OCI-LY3 (cell line): ENCODE results near the gene NUDT4.

Experiments used
- H2AFZ ChIP-seq: fragments of 200-600, 300-600 bp; shearing (Covaris generic); 2 replicates; pipeline ENCODE4 v1.6.0; 2014; ENCODE audit warnings: antibody characterized with exemption, low read depth, low read length
- H3K27ac ChIP-seq: fragments of 200-600, 300-600 bp; sonication (generic); 2 replicates; pipeline ENCODE4 v1.5.1; 2014; ENCODE audit warnings: mild to moderate bottlenecking, low read length, moderate library complexity, mixed read lengths
- H3K27me3 ChIP-seq: fragments of 200-600, 300-600 bp; sonication (generic); 2 replicates; pipeline ENCODE4 v1.6.1; 2014; ENCODE audit warnings: low read depth, low read length, mixed read lengths
- H3K36me3 ChIP-seq: fragments of 200-600, 300-600 bp; sonication (generic); replicated peaks from 2 replicates; pipeline ENCODE3; 2014; ENCODE audit warnings: low read depth, low read length, mixed read lengths
- H3K4me1 ChIP-seq: fragments of 300-600, 200-600 bp; sonication (generic); 2 replicates; pipeline ENCODE4 v1.6.1; 2014; ENCODE audit warnings: low read length, mixed read lengths
- H3K4me2 ChIP-seq: fragments of 200-600, 300-600 bp; sonication (generic); 2 replicates; pipeline ENCODE4 v1.6.1; 2014; ENCODE audit warnings: low read length, mixed read lengths
- H3K4me3 ChIP-seq: fragments of 300-600, 200-600 bp; sonication (generic); 2 replicates; pipeline ENCODE4 v1.5.1; 2014; ENCODE audit warnings: antibody characterized with exemption, mild to moderate bottlenecking, low read length, moderate library complexity
- H3K79me2 ChIP-seq: fragments of 300-600, 200-600 bp; shearing (Covaris generic); 2 replicates; pipeline ENCODE4 v1.6.1; 2014; ENCODE audit warnings: mild to moderate bottlenecking, low read length, mixed read lengths
- H3K9ac ChIP-seq: fragments of 300-600, 200-600 bp; shearing (Covaris generic); 2 replicates; pipeline ENCODE4 v1.6.0; 2014; ENCODE audit warnings: mild to moderate bottlenecking, low read length, moderate library complexity
- H3K9me3 ChIP-seq: fragments of 200-600, 300-600 bp; shearing (Covaris generic); 2 replicates; pipeline ENCODE4 v1.6.1; 2014; ENCODE audit warnings: low read length, mixed read lengths; ENCODE audit not compliant: insufficient read depth
- H4K20me1 ChIP-seq: fragments of 200-600, 300-600 bp; sonication (generic); 2 replicates; pipeline ENCODE4 v1.6.1; 2016; ENCODE audit warnings: low read length, mixed read lengths; ENCODE audit not compliant: insufficient read depth
- CTCF ChIP-seq: fragments of 200-600, 300-600 bp; sonication (generic); IDR thresholded peaks from 2 replicates; pipeline ENCODE4 v1.5.1; 2014; ENCODE audit warnings: antibody characterized with exemption, low read length, low read depth
- EZH2phosphoT487 ChIP-seq: fragments of 200-600 bp; shearing (Covaris generic); IDR thresholded peaks from 2 replicates; pipeline ENCODE4 v1.6.1; 2018; ENCODE audit warnings: antibody characterized with exemption, mixed run types, low read depth

NUDT4 gene

GRCh38 chr12:93377252-93378195 lies at the start of gene NUDT4:
Gene NUDT4 (plus strand): TSS chr12:93377925. CDS start chr12:93378323, 398 bp downstream.
- peak within 1 kb of the TSS; percentile 89 for H3K4me2 ChIP-seq
- TF ChIP-seq CTCF (no peak), EZH2phosphoT487 (no peak)
- H3K36me3 ChIP-seq = peaks cover 4% of the 10 kb centered on the region
- H3K27me3 ChIP-seq = peaks cover 4% of the 10 kb centered on the region; the same call in 1 of the 2 replicates
- peak within 1 kb of the TSS; percentile 96 for H3K4me3 ChIP-seq
- no peaks in the 10 kb centered on the region for H3K9me3 ChIP-seq
- peak within 1 kb of the TSS; percentile 96 for H3K9ac ChIP-seq
- H3K79me2 ChIP-seq = peaks cover 42% of the 10 kb centered on the region
- peak within 1 kb of the TSS; percentile 85 for H2AFZ ChIP-seq
- peaks cover 37% of the 10 kb centered on the region for H3K4me1 ChIP-seq
- peak within 1 kb of the TSS; percentile 68 for H3K27ac ChIP-seq
- H4K20me1 ChIP-seq = peaks cover 22% of the 10 kb centered on the region

GRCh38 chr12:93333054-93333453 lies 44.7 kb upstream of the NUDT4 start:
- no peaks in the 10 kb centered on the region for H3K36me3 ChIP-seq
- H3K9ac ChIP-seq = no peak overlapping the region
- H3K4me3 ChIP-seq = no peak overlapping the region
- H3K4me1 ChIP-seq = no peaks in the 10 kb centered on the region
- H3K27ac ChIP-seq = no peak overlapping the region
- no peak overlapping the region for H2AFZ ChIP-seq
- H3K9me3 ChIP-seq = no peaks in the 10 kb centered on the region
- H3K4me2 ChIP-seq = no peak overlapping the region
- H3K79me2 ChIP-seq = no peaks in the 10 kb centered on the region
- no peaks in the 10 kb centered on the region for H4K20me1 ChIP-seq
- no peaks in the 10 kb centered on the region; the same call in 1 of the 2 replicates for H3K27me3 ChIP-seq
- TF ChIP-seq EZH2phosphoT487 (no peak), CTCF (no peak)

- Histone ChIP-seq H3K27ac (no peak overlapping the region), H3K27me3 (no peaks in the 10 kb centered on the region; the same call in 1 of the 2 replicates), H3K9me3 (no peaks in the 10 kb centered on the region), H3K4me3 (no peak overlapping the region), H4K20me1 (no peaks in the 10 kb centered on the region), H3K9ac (no peak overlapping the region), H3K36me3 (no peaks in the 10 kb centered on the region), H3K4me2 (no peak overlapping the region), H3K4me1 (no peaks in the 10 kb centered on the region), H2AFZ (no peak overlapping the region), H3K79me2 (no peaks in the 10 kb centered on the region)
- TF ChIP-seq CTCF (no peak), EZH2phosphoT487 (no peak)
Observed at GRCh38 chr12:93333828-93334227, 43.9 kb upstream of the NUDT4 start.

GRCh38 chr12:93335603-93336162 lies 42.0 kb upstream of the NUDT4 start:
- H3K9ac ChIP-seq = no peak overlapping the region
- no peaks in the 10 kb centered on the region for H3K9me3 ChIP-seq
- no peaks in the 10 kb centered on the region for H4K20me1 ChIP-seq
- no peak for TF ChIP-seq CTCF
- no peak for TF ChIP-seq EZH2phosphoT487
- no peaks in the 10 kb centered on the region for H3K36me3 ChIP-seq
- no peaks in the 10 kb centered on the region; the same call in 1 of the 2 replicates for H3K27me3 ChIP-seq
- no peaks in the 10 kb centered on the region; the same call in 1 of the 2 replicates for H3K4me1 ChIP-seq
- H3K4me2 ChIP-seq = no peak overlapping the region
- no peak overlapping the region for H2AFZ ChIP-seq
- no peaks in the 10 kb centered on the region for H3K79me2 ChIP-seq
- no peak overlapping the region for H3K4me3 ChIP-seq
- no peak overlapping the region for H3K27ac ChIP-seq
